Astrocyte (in vitro differentiated cells and primary cell): ENCODE data around the gene NCOA1.

ENCODE experiments used
- EZH2 ChIP-seq: IDR thresholded peaks from 2 replicates; pipeline ENCODE4 v1.6.1; 2012; ENCODE audit warnings: mild to moderate bottlenecking, low read length, inconsistent platforms; ENCODE audit not compliant: insufficient read depth
- TF ChIP-seq, protein P1 (sequence below): IDR thresholded peaks from 2 replicates; pipeline ENCODE4 v1.5.1; 2011; ENCODE audit warnings: low read depth, mild to moderate bottlenecking, inconsistent platforms, low read length, moderate library complexity; ENCODE audit not compliant: insufficient read depth

DNA sequence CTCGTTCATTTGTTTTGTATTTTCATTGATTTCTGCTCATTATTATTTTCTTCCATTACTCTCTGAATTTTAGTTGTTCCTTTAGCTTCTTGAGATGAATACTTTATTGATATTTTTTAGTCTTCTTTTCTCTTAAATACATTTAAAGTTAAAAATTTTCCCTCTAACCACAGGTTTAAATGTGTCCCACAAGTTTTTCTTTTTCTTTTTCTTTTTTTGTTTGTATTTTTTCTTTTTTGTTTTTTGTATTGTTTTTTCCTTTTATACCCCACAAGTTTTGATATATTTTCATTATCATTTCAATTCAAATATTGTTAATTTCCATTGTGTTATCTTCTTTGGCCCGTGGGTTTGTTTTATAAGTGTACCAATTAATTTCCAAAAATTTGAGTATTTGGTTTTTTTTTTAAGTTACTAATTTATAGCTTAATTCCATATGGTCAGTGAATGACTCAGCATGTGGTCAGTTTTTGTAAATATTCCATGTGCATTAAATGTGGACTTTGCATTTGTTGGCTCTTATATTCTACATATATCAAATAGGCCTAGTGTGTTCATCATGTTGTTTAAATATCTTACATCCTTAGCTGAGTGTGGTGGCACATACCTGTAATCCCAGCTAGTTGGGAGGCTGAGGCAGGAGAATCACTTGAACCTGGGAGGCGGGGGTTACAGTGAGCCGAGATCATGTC lies 318.4 kb downstream of the NCOA1 start:
- TF ChIP-seq, protein P1, sequence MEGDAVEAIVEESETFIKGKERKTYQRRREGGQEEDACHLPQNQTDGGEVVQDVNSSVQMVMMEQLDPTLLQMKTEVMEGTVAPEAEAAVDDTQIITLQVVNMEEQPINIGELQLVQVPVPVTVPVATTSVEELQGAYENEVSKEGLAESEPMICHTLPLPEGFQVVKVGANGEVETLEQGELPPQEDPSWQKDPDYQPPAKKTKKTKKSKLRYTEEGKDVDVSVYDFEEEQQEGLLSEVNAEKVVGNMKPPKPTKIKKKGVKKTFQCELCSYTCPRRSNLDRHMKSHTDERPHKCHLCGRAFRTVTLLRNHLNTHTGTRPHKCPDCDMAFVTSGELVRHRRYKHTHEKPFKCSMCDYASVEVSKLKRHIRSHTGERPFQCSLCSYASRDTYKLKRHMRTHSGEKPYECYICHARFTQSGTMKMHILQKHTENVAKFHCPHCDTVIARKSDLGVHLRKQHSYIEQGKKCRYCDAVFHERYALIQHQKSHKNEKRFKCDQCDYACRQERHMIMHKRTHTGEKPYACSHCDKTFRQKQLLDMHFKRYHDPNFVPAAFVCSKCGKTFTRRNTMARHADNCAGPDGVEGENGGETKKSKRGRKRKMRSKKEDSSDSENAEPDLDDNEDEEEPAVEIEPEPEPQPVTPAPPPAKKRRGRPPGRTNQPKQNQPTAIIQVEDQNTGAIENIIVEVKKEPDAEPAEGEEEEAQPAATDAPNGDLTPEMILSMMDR: no peak
- TF ChIP-seq EZH2: no peak
